Limb (tissue), 2 donors: ENCODE data around the gene ZBTB47.
A peak's percentile ranks its signal among the peaks of the same experiment; 100 is the strongest.

Experiments
- DNase-seq, 2 donors: peaks; one replicate each; pipeline ENCODE4 v3.0.0-alpha.2; 2016; ENCODE audit errors: extremely low spot score in 2 of 2

Gene ZBTB47

GRCh38 chr3:42652611-42653302 is 740 bp upstream of the ZBTB47 start:
- no peak for DNase-seq

- DNase-seq, result peak in 1 of 2 donors; percentile 45
These were observed 266 bp upstream of the ZBTB47 start for GRCh38 chr3:42653303-42653559.

GRCh38 chr3:42654331-42655201 is 1.1 kb downstream of the ZBTB47 start:
- DNase-seq, result peak; percentile 69 to 82

- peak; percentile 34 to 65 for DNase-seq
These were observed 1.9 kb downstream of the ZBTB47 start for GRCh38 chr3:42655331-42655888.

GRCh38 chr3:42655980-42656679 is 2.6 kb downstream of the ZBTB47 start:
- no peak for DNase-seq

GRCh38 chr3:42656680-42657610 is 3.4 kb downstream of the ZBTB47 start:
- DNase-seq, result no peak

GRCh38 chr3:42657675-42658074 is 4.2 kb downstream of the ZBTB47 start:
- no peak for DNase-seq

- peak in 1 of 2 donors; percentile 21 for DNase-seq
These were observed 4.7 kb downstream of the ZBTB47 start for GRCh38 chr3:42658091-42658770.

- DNase-seq, result peak in 1 of 2 donors; percentile 23
These were observed 5.4 kb downstream of the ZBTB47 start for GRCh38 chr3:42658771-42659390.

GRCh38 chr3:42659451-42660130 is 6.1 kb downstream of the ZBTB47 start:
- DNase-seq, result peak in 1 of 2 donors; percentile 29

- DNase-seq, result no peak
These were observed 6.7 kb downstream of the ZBTB47 start for GRCh38 chr3:42660131-42660715.

GRCh38 chr3:42660898-42661297 is 7.4 kb downstream of the ZBTB47 start:
- DNase-seq, result no peak

- DNase-seq, result no peak
These were observed 8.1 kb downstream of the ZBTB47 start for GRCh38 chr3:42661593-42662022.

- DNase-seq, result no peak
These were observed 8.7 kb downstream of the ZBTB47 start for GRCh38 chr3:42662037-42662812.

- DNase-seq, result no peak
These were observed 9.5 kb downstream of the ZBTB47 start for GRCh38 chr3:42662813-42663535.

GRCh38 chr3:42663581-42664437 is 10.3 kb downstream of the ZBTB47 start:
- DNase-seq, result no peak

GRCh38 chr3:42664438-42664803 is 10.9 kb downstream of the ZBTB47 start:
- no peak for DNase-seq
